GM21529 (cell line): Measurements from ENCODE around the gene CAMK1D.
A peak's percentile ranks its signal among the peaks of the same experiment; 100 is the strongest.
"Not testable (repeated sequence)": the region's sequence is repeated elsewhere in the genome, so short reads cannot be mapped to it uniquely, and the experiment has no call there.

Experiments used
- ATAC-seq: cut with Tn5 transposase; IDR thresholded peaks from one replicate; pipeline ENCODE4 v1.9.1; 2021; ENCODE audit not compliant: unreplicated experiment

Gene CAMK1D

DNA sequence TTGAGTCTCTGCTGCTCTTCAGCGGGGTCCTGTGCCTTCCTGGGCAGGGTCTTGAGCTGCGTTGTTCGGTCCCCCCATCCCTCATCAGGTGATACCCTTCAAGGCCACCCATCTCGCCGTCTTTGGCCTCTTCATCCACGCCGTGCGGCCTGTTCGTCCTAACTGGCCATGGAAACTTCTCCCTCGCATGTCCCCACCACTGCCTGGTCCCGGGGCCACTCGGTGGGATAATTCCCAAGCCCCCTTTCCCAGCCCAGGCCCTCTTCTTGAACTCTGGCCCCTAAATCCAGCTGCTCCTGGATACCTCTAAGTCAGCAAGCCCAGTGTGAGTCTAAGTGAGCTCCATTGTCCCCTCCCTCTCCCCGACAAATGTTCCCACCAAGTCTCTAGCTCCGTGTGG, 74.5 kb downstream of the CAMK1D start:
- no peak for ATAC-seq

DNA sequence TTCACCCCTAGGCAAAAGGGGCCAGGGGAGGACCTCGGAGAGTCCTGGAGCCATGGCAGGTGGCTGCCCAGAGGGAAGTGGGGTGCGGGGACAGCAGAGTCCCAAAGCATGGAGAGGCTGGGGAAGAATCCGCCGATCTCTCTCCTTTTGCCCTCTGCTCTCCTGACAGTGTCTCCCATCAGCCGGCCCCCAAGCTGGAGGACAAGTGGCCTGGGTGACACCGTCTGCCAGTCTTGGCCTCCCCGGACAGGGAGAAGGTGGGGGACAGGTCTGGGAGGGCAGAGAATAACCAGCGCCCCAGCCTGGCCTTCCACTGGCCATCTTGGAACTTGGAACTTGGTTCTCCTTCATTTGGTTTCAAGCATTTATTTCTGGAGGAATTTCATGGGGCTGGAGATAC, 77.9 kb downstream of the CAMK1D start:
- no peak for ATAC-seq

DNA sequence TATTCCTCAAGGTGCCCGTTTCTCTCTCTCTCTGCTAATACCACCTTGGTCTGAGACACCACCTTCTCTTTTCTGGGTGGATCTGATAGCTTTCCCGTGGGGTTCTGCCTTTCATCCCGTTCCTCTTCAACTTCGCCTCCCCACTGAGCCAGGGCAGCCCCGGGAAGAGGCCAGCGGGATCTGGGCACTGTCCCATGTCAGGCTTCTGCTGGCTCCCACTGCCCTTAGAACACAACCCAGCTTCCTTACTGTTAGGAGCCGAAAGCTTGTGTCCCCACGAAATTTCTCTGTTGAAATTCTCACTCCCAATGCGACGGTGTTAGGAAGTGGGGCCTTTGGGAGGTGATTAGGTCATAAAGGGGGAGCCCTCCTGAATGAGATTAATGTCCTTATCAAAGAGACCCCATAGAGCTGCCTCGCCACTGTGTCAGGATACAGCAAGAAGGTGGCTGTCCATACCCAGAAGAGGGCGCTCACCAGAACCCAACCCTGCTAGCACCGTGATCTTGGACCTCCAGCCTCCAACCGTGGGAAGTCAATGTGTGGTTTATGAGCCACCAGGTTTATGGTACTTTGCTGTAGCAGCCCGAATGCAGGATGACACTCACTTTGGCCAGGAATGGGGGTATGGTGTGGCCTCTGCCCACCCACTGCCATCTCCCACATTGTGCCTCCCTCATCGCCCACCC, 79.2 kb downstream of the CAMK1D start:
- no peak for ATAC-seq

DNA sequence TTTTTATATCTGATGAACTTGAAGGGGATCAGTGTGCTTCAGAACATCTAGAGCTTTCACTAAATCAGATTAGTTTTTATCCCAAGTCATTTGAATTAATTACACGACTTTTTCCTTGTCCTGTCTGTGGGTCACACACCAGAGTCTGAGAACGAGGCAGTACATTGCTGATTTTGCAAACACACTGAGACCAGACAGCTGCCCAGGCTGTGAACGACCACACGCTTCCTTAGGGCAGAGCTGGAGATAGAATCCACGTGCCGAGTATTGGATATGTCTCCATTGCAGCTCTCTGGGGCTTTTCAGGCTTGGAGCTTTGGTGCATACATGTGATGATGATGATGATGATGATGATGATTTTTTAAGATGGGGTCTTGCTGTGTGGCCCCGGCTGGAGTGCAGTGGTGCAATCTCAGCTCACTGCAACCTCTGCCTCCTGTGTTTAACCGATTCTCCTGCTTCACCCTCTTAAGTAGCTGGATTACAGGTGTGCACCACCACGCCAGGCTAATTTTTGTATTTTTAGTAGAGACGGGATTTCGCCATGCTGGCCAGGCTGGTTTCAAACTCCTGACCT, 81.1 kb downstream of the CAMK1D start:
- ATAC-seq: no peak

DNA sequence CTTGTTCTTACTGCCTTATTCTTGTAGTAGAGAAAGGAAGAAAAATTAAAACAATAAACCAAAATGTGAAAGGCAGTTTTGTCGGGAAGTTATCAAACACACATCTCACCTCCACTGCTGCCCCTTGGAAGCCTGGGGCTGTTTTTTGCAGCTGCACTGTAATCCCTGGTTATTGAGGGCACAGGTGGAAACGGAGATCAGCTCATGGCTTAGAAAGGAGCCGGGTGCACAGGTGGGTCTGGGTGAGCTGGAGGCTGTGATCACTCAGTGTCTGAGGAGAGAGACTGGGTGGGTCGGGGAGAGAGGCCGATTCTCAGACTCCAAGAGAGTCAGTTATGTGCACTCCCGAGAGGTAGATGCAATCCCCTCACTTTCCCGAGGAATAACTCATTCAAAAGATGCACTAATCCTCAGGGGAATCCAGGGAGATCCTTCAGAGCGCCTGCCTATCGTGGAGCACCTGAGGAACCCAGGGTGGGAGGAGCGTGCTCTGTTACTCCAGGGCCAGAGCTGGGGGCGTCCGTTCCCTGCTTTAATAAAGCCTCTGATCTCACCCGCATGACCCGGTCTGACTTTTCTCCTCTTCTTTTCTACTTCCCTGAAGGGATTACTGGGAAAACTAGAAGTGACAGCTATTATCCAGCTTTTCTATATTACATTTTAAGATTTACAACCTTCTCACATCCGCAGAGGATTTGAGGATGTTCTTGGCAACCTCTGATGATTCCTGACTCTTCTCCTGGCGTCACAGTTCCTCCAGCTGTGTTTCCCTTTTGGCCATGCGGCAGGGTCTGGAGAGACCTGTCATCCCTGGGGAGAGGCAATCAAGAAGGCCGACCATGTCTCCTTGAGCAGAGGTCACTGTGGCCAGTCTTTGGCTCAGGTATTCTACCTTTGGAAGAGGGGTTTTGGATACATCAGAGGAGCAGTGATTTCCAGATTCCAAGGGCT, 82.1 kb downstream of the CAMK1D start:
- ATAC-seq: no peak

DNA sequence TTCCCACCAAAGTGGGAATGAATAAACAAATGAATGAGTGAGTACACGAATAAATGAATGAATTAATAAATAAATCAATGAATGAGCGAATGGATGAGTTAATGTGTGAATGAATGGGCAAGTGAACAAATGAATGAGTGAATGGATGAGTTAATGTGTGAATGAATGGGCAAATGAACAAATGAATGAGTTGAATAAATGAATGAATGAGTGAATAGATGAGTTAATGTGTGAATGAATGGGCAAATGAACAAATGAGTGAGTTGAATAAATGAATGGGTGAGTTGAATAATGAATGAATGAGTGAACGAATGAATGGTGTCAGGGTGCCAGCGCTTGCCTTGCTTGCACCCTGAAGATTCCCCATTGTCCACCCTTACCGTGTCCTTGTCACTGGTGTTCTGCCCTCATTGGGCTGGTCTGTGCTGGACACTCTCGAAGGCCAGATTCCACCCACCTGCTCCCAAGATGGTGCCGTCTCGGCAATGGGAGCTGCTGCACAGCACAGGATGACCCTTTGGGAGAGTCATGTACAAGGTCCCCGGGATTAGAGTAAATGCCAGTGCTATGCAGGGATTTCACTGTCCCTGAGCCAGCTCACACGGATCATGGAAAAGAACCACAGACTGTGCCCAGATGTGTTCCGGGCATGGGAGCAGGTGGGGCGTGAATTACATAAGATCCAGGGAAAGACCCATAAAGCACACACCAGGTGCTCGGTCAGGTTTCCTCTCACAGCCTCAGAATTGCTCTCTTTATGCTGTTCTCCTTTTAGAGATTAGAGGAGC, 83.2 kb downstream of the CAMK1D start:
- no peak for ATAC-seq

DNA sequence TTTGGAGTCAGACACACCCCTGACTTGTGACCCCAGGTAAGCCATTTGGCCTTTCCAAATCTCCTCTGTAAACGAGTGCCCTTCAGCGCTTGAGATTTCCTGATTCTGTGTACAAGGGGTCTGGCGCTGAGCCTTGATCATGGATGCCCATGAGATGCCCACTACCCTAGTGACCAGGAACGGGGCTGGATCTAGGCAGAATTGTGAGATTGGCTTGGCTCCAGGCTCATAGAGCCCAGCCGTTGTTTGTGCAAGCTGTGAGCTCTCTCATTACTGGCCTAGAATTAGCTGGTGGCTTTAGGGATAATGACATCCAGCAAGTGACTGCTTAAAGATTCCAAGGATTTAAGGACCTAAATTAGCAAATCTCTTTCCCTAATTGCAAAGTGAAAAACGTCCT, 84.9 kb downstream of the CAMK1D start:
- ATAC-seq: no peak

DNA sequence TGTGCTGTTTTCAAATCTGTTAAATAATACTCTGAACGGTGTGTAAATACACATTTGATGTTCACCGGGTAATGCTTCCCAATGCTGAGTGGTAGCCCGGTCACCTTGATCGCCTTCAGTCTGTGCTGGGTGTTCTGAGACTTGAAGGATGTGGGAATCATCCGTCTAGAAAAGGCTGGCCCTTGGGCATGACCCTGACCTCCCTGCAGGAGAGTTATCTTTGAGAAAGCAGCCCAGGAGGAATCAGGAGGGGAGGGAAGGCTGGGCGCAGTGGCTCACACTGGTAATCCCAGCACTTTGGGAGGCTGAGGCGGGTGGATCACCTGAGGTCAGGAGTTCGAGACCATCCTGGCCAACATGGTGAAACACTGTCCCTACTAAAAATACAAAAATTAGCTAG, 85.3 kb downstream of the CAMK1D start:
- not testable (repeated sequence) for ATAC-seq

DNA sequence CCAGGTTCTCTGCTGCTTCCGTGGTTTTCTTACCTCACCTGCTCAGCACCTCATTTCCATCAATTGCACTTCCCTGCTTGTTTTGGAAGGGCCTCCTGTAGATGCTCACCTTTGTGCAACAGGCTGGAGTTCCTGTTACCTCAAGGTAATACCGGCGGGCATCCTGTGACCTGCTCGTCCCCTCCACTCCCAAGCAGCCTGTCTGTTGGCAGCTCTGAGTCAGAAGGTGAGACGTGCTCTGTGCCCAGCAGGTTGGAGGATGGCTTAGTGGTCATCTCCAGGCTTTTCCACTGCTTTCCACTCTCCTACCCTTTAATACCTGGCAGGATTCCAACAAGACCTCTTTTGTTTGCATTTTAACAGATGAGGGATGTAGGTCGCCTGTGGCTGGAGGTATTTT, 86.0 kb downstream of the CAMK1D start:
- ATAC-seq: no peak

DNA sequence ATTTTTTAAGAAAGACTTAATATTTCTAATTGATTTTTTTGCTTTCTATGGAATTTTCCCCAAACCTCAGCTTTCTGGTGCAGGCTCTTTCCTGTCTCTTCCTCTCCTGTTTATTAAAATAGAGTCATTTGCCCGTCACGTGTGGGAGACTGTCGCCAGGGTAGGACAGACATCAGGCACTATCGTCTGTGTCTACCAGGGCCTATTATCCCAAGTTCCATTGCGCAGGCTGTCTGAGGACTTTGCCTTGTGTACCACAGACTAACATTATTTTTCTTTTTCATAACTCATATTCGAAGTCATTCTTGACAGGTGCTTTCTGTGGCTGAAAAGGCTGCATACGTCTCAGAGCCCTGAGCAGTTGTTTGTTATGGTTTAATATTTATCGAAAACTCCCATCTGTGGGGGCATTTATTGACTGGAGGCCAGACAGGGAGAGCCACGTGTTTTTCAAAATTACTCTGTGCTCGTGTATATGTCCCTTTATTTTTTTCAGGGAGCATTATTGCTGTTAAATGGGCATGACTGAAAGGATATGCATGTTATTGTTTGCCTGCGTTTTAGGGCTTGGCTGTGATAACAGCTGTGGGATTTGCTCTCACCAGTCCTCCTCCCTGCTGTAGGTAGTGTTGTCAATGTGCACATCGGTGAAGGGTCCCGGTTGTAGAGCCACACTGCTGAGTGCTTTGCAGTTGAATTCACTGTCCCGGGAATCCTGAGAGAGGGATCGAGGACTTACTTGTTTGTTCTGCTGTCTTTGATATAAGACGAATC, 89.8 kb downstream of the CAMK1D start:
- ATAC-seq: no peak

DNA sequence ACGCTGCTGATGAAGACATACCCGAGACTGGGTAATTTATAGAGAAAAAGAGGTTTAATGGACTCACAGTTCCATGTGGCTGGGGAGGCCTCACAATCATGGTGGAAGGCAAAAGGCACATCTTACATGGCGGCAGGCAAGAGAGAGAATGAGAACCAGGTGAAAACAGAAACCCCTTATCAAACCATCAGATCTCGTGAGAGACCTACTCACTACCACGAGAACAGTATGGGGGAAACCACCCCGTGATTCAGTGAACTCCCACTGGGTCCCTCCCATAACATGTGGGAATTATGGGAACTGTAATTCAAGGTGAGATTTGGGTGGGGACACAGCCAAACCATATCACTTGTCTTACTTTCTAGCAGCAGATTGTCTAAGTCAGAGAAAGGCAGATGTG, 90.4 kb downstream of the CAMK1D start:
- not testable (repeated sequence) for ATAC-seq

DNA sequence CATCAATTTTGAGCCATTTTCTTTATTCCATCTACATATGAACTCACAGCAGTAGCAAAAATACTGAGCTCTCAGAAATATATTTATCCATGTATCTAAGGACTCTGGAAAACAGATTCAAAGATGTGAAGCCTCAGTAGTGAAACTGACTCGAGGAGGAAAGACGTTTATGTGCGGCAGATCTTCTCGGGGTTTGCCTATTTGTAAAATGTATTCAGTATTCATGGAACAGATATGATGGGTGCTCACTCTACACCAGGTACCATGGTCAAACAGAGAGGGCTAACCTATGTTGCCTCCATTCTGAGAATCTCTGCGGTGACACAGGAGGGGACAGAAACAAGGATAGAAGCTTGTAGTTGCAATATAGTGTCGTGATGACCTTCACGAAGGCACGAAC, 93.7 kb downstream of the CAMK1D start:
- no peak for ATAC-seq

DNA sequence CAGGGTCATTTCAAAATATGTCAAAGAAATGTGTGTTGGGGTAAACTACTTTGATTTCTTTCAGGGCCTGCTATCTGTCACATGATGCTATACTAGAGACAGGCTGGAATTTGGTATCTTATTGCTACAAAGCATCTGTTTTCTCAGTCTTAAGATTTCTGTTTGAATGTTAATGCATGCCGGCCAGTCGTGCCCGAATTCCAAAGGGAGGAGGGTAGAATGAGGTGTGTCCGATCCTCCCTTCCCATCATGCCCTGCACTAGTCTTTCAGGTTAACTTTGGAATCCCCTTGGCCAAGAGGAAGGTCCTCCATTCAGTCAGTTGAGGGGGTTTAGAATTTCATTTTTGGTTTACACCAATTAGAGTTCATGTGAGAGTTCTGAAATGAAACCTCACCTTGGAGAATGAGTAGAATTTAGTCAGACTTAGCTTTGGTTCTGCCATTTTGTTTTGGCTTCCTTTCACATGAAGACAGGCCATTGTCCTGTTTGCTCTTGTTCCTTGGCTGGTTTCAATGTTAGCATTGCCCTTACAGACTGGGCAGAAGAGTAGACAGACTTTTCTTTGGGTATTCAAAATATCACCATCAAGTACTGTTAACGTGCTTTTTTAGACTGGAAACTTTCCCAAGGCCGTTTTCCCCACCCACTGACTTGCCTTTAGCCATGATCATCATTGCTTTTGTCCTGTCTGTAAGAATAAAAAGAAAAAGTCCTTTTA, 95.8 kb downstream of the CAMK1D start:
- ATAC-seq: no peak

DNA sequence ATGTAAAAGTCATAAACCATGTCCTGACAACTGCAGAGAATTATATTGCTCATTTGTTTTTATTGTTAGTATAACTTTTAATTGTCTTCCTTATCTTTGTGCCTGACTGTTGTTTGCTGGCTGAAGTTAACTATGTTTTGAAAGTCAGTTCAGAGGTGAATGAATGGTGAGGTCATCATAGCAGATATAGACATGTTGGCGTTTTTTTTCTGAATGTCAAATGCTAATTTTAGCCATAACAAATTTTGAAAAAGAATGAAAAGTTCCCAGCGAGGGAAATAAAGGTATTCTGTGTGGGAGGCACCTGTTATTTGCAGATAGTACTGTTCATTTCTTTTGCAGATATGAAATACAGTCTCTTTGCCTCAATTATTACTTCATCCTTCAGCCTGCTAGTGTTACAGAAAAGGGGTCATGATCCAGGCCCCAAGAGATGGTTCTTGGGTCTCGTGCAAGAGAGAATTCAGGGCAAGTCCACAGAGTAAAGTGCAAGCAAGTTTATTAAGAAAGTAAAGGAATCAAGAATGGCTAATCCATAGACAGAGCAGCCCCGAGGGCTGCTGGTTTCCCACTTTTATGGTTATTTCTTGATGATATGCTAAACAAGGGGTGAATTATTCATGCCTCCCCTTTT, 96.5 kb downstream of the CAMK1D start:
- no peak for ATAC-seq

DNA sequence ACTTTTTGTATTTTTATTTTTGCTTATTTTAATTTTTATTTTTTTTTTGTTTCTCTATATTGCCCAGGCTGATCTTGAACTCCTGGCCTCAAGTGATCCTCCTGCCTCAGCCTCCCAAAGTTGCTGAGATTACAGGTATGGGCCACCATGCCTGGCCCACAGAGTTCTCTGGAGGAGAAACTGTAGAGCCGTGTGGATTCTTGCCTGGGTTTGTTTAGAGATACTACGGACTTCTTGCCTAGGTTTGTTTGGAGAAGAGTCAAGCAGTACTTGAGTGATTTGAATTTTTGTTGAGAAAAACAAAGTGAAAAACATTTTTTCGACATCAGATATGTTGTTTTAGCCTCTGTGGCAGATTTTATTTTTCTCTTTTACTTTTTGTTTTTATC, 99.0 kb downstream of the CAMK1D start:
- ATAC-seq: no peak

DNA sequence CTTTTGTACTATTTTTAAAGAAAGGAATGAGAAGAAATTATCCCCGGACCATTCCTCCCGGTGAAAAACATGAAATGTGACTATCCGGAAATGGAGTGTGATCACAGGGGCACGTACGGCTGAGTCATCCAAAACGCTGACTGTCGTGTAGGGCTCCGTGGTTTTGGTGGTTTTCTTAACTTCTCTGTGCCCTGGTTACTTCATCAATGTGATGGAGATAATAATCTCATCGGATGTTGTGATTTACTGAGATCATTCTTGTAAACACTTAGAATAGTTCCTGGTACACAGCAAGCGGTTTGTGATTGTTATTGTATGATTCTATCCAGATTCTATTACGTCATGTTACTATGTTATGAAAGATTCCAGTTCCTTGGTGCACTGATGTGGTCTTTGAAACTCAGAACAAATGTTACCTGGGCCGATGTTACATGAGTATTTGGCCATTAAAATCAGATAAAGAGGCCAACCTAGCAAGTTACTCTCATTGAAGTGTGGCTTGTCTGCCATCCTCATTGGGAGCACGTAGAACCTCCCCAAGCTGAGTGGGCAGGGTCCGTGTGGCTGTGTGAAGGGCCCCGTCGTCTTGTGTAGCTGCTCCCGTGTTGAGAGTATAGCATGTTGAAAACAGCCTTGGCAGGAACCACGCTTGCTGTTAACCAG, 99.5 kb downstream of the CAMK1D start:
- ATAC-seq: peak; percentile 80

DNA sequence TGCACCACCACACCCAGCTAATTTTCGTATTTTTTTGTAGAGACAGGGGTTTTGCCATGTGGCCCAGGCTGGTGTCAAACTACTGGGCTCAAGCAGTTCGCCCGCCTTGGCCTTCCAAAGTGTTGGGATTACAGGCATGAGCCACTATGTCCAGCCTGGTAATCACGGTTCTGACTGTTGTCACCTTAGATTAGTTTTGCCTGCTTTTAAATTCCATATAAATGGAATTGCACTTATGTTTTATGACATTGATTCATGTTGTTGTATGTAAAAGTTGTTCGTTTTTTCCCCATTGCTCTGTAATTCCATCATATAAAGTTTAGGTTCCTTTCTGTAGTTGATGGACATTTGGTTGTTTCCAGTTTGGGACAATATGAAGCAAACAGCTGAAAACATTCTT, 106.0 kb downstream of the CAMK1D start:
- no peak for ATAC-seq

DNA sequence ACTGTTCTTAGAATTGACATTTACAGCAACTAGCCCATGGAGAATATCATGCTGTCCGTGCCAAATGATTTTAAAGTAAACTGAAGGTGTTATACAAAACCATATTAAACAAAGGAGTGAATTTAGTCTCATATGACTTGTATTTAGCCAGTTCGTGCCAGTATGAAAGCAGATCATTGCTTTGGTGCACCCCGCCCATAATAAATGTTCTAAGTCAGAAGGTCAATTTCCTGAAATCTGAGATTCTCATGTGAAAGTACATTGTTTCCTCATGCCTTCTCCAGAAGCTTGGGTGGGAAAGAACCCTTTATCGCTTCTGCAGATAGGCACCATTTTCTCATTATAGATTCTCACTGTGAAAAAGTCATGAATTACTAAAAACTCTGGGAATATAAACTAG, 106.4 kb downstream of the CAMK1D start:
- ATAC-seq: no peak

DNA sequence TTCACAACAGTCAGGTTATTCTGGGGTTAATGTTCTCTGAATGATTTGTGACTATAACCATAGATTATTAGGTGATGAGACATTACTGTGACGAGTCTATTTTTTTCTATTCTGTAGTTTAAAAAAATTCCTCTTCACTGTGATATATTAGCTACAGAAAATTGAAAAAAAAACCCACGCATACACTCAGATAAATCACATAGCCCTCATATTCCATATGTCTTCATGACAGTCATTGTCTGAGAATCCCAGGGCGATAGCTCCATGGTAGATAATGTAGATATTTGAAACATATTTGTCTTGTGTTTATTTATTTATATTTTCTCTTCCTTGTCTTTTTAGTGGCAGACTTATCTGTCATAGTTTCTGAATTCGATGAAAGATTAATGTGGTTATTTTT, 110.0 kb downstream of the CAMK1D start:
- no peak for ATAC-seq
